Stomach (tissue), 19 donors: ENCODE measurements around the gene OR1N1. TPM values are rescaled to one million over a fixed set of nuclear protein-coding genes. Genes with fewer than 3 reads are reported as not detected.
A peak's percentile ranks its signal among the peaks of the same experiment; 100 is the strongest.

Experiments
- DNase-seq, 2 donors: peaks; one replicate each; pipeline versions ENCODE4 v3.0.0 to v3.0.0-alpha.2; 2013 to 2019
- H3K27ac ChIP-seq, 5 donors: fragments of 200-600 bp in 4 of 5; sonication (generic) in 4 of 5; one replicate each; pipeline ENCODE4 v1.5.1; 2013 to 2019; ENCODE audit warnings: mild to moderate bottlenecking in 1 of 5, moderate library complexity in 1 of 5
- H3K27me3 ChIP-seq, 3 donors: fragments of 200-600 bp; sonication (generic); one replicate each; pipeline ENCODE4 v1.5.1; 2017 to 2019; ENCODE audit warnings: mixed run types in 1 of 3
- H3K36me3 ChIP-seq, 4 donors: fragments of 200-600 bp; sonication (generic); 1 replicate in 3 of 4; 2 replicates in 1 of 4; pipeline ENCODE4 v1.5.1; 2016 to 2019
- H3K4me1 ChIP-seq, 4 donors: fragments of 200-600 bp; sonication (generic); one replicate each; pipeline ENCODE4 v1.5.1; 2016 to 2019
- H3K4me3 ChIP-seq, 4 donors: fragments of 200-600 bp; sonication (generic) in 3 of 4; one replicate each; pipeline ENCODE4 v1.5.1; 2016 to 2019; ENCODE audit warnings: mild to moderate bottlenecking in 1 of 4
- H3K9me3 ChIP-seq, 4 donors: fragments of 200-600 bp; sonication (generic); one replicate each; pipeline ENCODE4 v1.5.1; 2016 to 2019
- EP300 ChIP-seq: sonication (generic); formaldehyde crosslinking; IDR thresholded peaks from one replicate; pipeline ENCODE4 v1.6.1; 2017; ENCODE audit warnings: antibody characterized with exemption
- POLR2A ChIP-seq, 4 donors: fragments of 450-650 bp; IDR thresholded peaks; one replicate each; pipeline ENCODE4 v1.6.1; 2016; ENCODE audit warnings: antibody characterized with exemption in 4 of 4, control low read depth in 2 of 4, mild to moderate bottlenecking in 1 of 4, moderate library complexity in 1 of 4
- POLR2AphosphoS5 ChIP-seq, 3 donors: sonication (generic); formaldehyde crosslinking; IDR thresholded peaks; one replicate each; pipeline ENCODE4 v1.6.1; 2016; ENCODE audit warnings: antibody characterized with exemption in 3 of 3
- WGBS, 5 donors: extraction: QIAGEN DNeasy Blood & Tissue Kit in 3 of 5; methylation state at CpG; one replicate each; pipeline versions ENCODE4 v1.1.5 to v1.1.7; 2013 to 2018; 5-methylcytosine and 5-hydroxymethylcytosine counted together
- intact Hi-C: fragments of 100-400 bp; cut with DNase I; formaldehyde crosslinking; loops from one replicate; pipeline ENCODE4 v1.15.1; 2023; ENCODE audit warnings: low total_unique reads
- long read RNA-seq, 10 donors: transcript quantifications; one replicate each; lab custom pipeline, GENCODE V29; 2026
- polyA plus RNA-seq, 3 donors: library from polyadenylated mRNA; stranded (reverse); fragments of 200-250 nt; gene quantifications; one replicate each; pipeline ENCODE4 v1.2.3, GENCODE V29; 2013
- total RNA-seq, 5 donors: library from RNA; depleted of rRNA; stranded (reverse); fragments of >200 nt; gene quantifications; one replicate each; pipeline versions ENCODE4 v1.1.0 to v1.2.3, GENCODE V29; 2014 to 2016
- TF ChIP-seq, protein P1 (sequence below), 7 experiments: fragments of 450-650 bp in 4 of 7; fragments of 200-600 bp in 3 of 7; sonication (generic) in 3 of 7; IDR thresholded peaks; one replicate each; pipeline ENCODE4 v1.5.1; 2016 to 2019; ENCODE audit warnings: antibody characterized with exemption in 7 of 7, control low read depth in 2 of 7, mild to moderate bottlenecking in 1 of 7
- donor health status: healthy with polysubstance abuse.
- donor health status: Bipolar disorder and iron deficiency.
- donor health status: healthy.

The OR1N1 gene, protein sequence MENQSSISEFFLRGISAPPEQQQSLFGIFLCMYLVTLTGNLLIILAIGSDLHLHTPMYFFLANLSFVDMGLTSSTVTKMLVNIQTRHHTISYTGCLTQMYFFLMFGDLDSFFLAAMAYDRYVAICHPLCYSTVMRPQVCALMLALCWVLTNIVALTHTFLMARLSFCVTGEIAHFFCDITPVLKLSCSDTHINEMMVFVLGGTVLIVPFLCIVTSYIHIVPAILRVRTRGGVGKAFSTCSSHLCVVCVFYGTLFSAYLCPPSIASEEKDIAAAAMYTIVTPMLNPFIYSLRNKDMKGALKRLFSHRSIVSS
- not detected for total RNA-seq
- not detected for polyA plus RNA-seq
- long read RNA-seq, donor 1 = 0 reads
- long read RNA-seq, donor 2 = 0 reads
- long read RNA-seq, donor 3 = 0 reads
- long read RNA-seq, donor 4 = 0 reads
- long read RNA-seq, donor 5 = 0 reads
- long read RNA-seq, donor 6 = 0 reads
- long read RNA-seq, donor 7 = 0 reads
- long read RNA-seq, donor 8 = 0 reads
- long read RNA-seq, donor 9 = 0 reads
- long read RNA-seq, donor 10 = 0 reads

- Histone ChIP-seq H3K27ac (no peak within 1 kb of the TSS), H3K4me1 (no peaks in the 10 kb centered on the region), H3K27me3 (no peaks in the 10 kb centered on the region), H3K9me3 (no peaks in the 10 kb centered on the region), H3K4me3 (no peak within 1 kb of the TSS), H3K36me3 (no peaks in the 10 kb centered on the region)
- intact Hi-C loops = no loop called here
- no peak for DNase-seq
- TF ChIP-seq POLR2AphosphoS5 (IDR thresholded peaks at IDR 0.05) (no peak), EP300 (no peak), POLR2A (IDR thresholded peaks at IDR 0.05) (no peak)
- TF ChIP-seq, protein P1, sequence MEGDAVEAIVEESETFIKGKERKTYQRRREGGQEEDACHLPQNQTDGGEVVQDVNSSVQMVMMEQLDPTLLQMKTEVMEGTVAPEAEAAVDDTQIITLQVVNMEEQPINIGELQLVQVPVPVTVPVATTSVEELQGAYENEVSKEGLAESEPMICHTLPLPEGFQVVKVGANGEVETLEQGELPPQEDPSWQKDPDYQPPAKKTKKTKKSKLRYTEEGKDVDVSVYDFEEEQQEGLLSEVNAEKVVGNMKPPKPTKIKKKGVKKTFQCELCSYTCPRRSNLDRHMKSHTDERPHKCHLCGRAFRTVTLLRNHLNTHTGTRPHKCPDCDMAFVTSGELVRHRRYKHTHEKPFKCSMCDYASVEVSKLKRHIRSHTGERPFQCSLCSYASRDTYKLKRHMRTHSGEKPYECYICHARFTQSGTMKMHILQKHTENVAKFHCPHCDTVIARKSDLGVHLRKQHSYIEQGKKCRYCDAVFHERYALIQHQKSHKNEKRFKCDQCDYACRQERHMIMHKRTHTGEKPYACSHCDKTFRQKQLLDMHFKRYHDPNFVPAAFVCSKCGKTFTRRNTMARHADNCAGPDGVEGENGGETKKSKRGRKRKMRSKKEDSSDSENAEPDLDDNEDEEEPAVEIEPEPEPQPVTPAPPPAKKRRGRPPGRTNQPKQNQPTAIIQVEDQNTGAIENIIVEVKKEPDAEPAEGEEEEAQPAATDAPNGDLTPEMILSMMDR (IDR thresholded peaks at IDR 0.05) = no peak
- WGBS, 5 donors = 89 to 95% (median 91%) methylated on average over 3 of the region's 3 CpGs
Observed at GRCh38 chr9:122527193-122527592, at the start of gene OR1N1. OR1N1 (minus strand) TSS chr9:122527293; CDS start chr9:122527293, 0 bp downstream.

- intact Hi-C loops = loop anchor here (10.0 kb wide), 1 partner anchor 58 kb away; the partner anchor contains the start of genes OR1J2 and OR1J4
- no peak for TF ChIP-seq EP300
- TF ChIP-seq, protein P1 (IDR thresholded peaks at IDR 0.05) = no peak
- no peak for TF ChIP-seq POLR2A (IDR thresholded peaks at IDR 0.05)
- TF ChIP-seq POLR2AphosphoS5 (IDR thresholded peaks at IDR 0.05) = no peak
- WGBS, 5 donors = 51 to 70% (median 67%) methylated on average over 2 of the region's 2 CpGs
Observed at GRCh38 chr9:122572456-122572855, 45.4 kb upstream of the OR1N1 start.

GRCh38 chr9:122567901-122568300 is 40.8 kb upstream of the OR1N1 start:
- TF ChIP-seq POLR2A (IDR thresholded peaks at IDR 0.05) (no peak), EP300 (no peak), POLR2AphosphoS5 (IDR thresholded peaks at IDR 0.05) (no peak)
- TF ChIP-seq, protein P1 (IDR thresholded peaks at IDR 0.05) = no peak
- Histone ChIP-seq H3K4me1 (no peaks in the 10 kb centered on the region), H3K9me3 (peaks cover 0 to 5% (median 0%) of the 10 kb centered on the region in 4 donors), H3K27me3 (no peaks in the 10 kb centered on the region), H3K4me3 (no peak overlapping the region), H3K27ac (no peak overlapping the region), H3K36me3 (no peaks in the 10 kb centered on the region)
- no peak for DNase-seq
- intact Hi-C loops = no loop called here
- WGBS, 5 donors = 81 to 96% (median 88%) methylated on average over 4 of the region's 4 CpGs

More at GRCh38 chr9:122572456-122572855, 45.4 kb upstream of the OR1N1 start:
- Histone ChIP-seq H3K9me3 (no peaks in the 10 kb centered on the region), H3K4me3 (no peak overlapping the region), H3K36me3 (no peaks in the 10 kb centered on the region), H3K27ac (no peak overlapping the region), H3K27me3 (no peaks in the 10 kb centered on the region), H3K4me1 (no peaks in the 10 kb centered on the region)
- no peak for DNase-seq

- no peaks in the 10 kb centered on the region for H3K36me3 ChIP-seq
- DNase-seq = peak in 1 of 2 donors; percentile 13
- no peaks in the 10 kb centered on the region for H3K27me3 ChIP-seq
- H3K4me1 ChIP-seq = no peaks in the 10 kb centered on the region
- TF ChIP-seq EP300 (no peak), POLR2A (IDR thresholded peaks at IDR 0.05) (no peak), POLR2AphosphoS5 (IDR thresholded peaks at IDR 0.05) (no peak)
- TF ChIP-seq, protein P1 (IDR thresholded peaks at IDR 0.05) = no peak
- H3K27ac ChIP-seq = no peak overlapping the region
- WGBS, 5 donors = 45 to 54% (median 49%) methylated on average over 6 to 9 of the region's 9 CpGs
- H3K9me3 ChIP-seq = peaks cover 0 to 12% (median 0%) of the 10 kb centered on the region in 4 donors
- intact Hi-C loops = no loop called here
- H3K4me3 ChIP-seq = no peak overlapping the region
Observed at GRCh38 chr9:122562134-122562760, 35.2 kb upstream of the OR1N1 start.
